ENCODE data around the gene GNGT2.

GRCh38 chr17:49225554-49226236 is 15.3 kb upstream of the GNGT2 start:
- TF ChIP-seq CTCF (IDR thresholded peaks at IDR 0.05) (no peak), POLR2A (IDR thresholded peaks at IDR 0.05) (no peak)

Data from esophagus squamous epithelium (tissue), 4 donors.